ENCODE measurements around the gene PLCXD3.

Gene PLCXD3

DNA sequence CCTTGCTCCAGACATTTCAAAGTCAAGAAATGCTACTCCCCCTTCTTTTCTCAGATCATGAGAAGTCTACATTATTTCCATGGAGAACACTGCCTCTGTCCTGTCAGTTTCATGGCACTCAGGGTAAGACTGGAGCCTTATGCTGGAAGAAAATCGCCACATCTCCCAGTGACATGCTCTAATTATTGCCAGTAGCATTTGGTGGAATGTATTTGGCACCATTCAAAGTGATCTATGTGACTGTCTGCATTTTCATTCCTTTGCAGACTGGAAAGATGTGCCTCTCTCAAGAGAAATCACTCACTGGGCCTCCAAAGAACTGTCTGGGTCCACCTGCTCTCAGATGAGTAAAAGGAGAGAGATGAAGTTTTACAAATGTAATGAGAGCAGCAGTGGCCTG is 840 bp upstream of the PLCXD3 start:
- DNase-seq (ENCODE audit: low spot score), result no peak
- Histone ChIP-seq H3K27ac (peak overlapping the region in 1 of 2 donors; percentile 28), H3K4me3 (peak overlapping the region; percentile 87)
- no peak for TF ChIP-seq CTCF (IDR thresholded peaks at IDR 0.05)

- no peak for DNase-seq (ENCODE audit: low spot score)
- peak overlapping the region; percentile 12 to 79 for H3K27ac ChIP-seq
- no peak for TF ChIP-seq CTCF (IDR thresholded peaks at IDR 0.05)
- H3K4me3 ChIP-seq, result peak overlapping the region; percentile 87
These were observed 814 bp downstream of the PLCXD3 start for GRCh38 chr5:41509399-41510175.

DNA sequence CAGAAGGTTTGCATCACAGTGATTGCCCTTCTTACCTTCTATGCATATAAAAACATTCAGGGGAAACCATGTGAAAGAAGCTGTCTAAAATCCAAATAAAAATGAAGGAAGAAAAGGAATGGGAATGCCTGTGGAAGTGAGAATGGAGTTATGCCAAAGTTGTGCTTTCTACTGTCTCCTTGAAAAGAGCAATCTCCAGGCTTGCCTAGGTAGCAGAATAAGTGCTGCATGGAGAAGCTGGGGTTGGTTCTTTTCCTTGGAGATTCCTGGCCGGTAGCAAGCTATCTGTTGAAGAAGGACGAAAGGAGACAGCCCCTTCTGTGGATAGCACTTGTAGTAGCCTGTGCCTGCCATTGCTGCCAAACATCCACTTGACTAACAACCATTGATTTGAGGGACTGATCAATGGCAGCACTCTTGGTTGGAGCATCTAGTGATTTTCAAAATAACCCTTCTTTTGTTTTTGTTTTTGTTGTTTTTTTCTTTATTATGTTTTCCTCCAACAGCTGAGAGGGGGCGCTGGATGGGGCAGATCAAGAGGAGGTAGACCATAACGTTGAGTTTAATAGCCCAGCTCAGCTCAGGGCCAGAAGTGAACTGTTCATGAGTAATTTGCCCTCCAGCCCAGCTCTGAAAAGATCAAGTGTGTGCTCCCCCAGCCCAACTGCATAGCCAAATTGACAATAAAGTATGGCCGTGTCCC is 1.6 kb downstream of the PLCXD3 start:
- Histone ChIP-seq H3K27ac (peak overlapping the region in 1 of 2 donors; percentile 79), H3K4me3 (peak overlapping the region; percentile 87)
- no peak for TF ChIP-seq CTCF (IDR thresholded peaks at IDR 0.05)
- no peak for DNase-seq (ENCODE audit: low spot score)

DNA sequence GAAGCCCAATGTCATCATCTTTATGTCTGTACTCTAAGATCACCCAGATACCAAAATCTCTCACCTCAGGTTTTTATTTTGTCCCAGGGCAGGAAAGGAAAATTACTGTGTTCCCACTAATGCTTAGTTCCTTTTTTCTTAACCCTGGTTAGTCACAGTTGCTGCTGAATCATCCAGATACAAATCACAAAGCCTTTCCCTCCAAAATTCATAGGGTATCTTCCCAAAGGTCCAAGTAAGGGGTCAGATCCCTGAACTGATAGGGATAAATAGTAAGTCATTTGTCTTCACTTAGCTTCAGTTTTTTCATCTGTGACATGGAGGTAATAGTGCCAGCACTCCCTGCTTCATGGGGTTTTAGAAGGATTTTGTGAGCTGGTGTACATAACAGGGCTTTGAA is 2.2 kb downstream of the PLCXD3 start:
- peak overlapping the region in 1 of 2 donors; percentile 79 for H3K27ac ChIP-seq
- peak overlapping the region; percentile 87 for H3K4me3 ChIP-seq
- no peak for DNase-seq (ENCODE audit: low spot score)
- TF ChIP-seq CTCF (IDR thresholded peaks at IDR 0.05), result no peak

- no peak for TF ChIP-seq CTCF (IDR thresholded peaks at IDR 0.05)
- no peak for DNase-seq (ENCODE audit: low spot score)
- peak overlapping the region; percentile 87 for H3K4me3 ChIP-seq
- peak overlapping the region in 1 of 2 donors; percentile 79 for H3K27ac ChIP-seq
These were observed 2.9 kb downstream of the PLCXD3 start for GRCh38 chr5:41507501-41507900.

GRCh38 chr5:41503860-41504259 is 6.5 kb downstream of the PLCXD3 start:
- Histone ChIP-seq H3K27ac (no peak overlapping the region), H3K4me3 (no peak overlapping the region)
- no peak for DNase-seq (ENCODE audit: low spot score)

More at GRCh38 chr5:41503860-41504259, 6.5 kb downstream of the PLCXD3 start:
- no peak for TF ChIP-seq CTCF (IDR thresholded peaks at IDR 0.05)

Measured in coronary artery (tissue), 2 donors.